ENCODE results near the gene IFNK. TPM values are rescaled to one million over a fixed set of nuclear protein-coding genes. Genes with fewer than 3 reads are reported as not detected.

IFNK gene
- total RNA-seq, 1 donor from 2014 or later, result not detected

- peaks cover 2% of the 10 kb centered on the region for H3K27me3 ChIP-seq (ENCODE audit: insufficient read depth, low read length)
- H3K36me3 Mint-ChIP-seq (ENCODE audit: low read depth, unreplicated experiment), result no peaks in the 10 kb centered on the region
- H3K4me1 Mint-ChIP-seq (ENCODE audit: low read depth, unreplicated experiment), result peaks cover 2% of the 10 kb centered on the region
- no peaks in the 10 kb centered on the region for H3K4me1 ChIP-seq (ENCODE audit: insufficient read depth, low read length)
- H3K27ac ChIP-seq (ENCODE audit: low read depth, low read length), result no peak overlapping the region
- H3K27me3 Mint-ChIP-seq (ENCODE audit: low read depth, unreplicated experiment), result no peaks in the 10 kb centered on the region
- no peaks in the 10 kb centered on the region for H3K79me2 ChIP-seq (ENCODE audit: insufficient read depth, low read length)
- FAIRE-seq (no peak), DNase-seq (ENCODE audit: low read depth) (no peak)
- no peak overlapping the region for H3K27ac Mint-ChIP-seq (ENCODE audit: unreplicated experiment)
- TF ChIP-seq CTCF (IDR thresholded peaks at IDR 0.05; ENCODE audit: insufficient read depth, low read depth, low read length), result no peak
- no peak for TF ChIP-seq EZH2 (IDR thresholded peaks at IDR 0.05; ENCODE audit: insufficient read depth, low read length)
- H4K20me1 ChIP-seq (ENCODE audit: insufficient read depth, low read length), result no peaks in the 10 kb centered on the region
- H3K4me3 Mint-ChIP-seq (ENCODE audit: unreplicated experiment), result no peak overlapping the region
- peaks cover under 1% of the 10 kb centered on the region for H3K9me3 Mint-ChIP-seq (ENCODE audit: unreplicated experiment)
- H3K4me3 ChIP-seq (ENCODE audit: insufficient read depth, low read depth, low read length), result no peak overlapping the region
- no peak overlapping the region for H2AFZ ChIP-seq (ENCODE audit: low read depth, low read length)
- H3K9me3 ChIP-seq (ENCODE audit: insufficient read depth, low read depth, low read length), result no peaks in the 10 kb centered on the region
- no peaks in the 10 kb centered on the region for H3K36me3 ChIP-seq (ENCODE audit: insufficient read depth, low read length)
- H3K4me2 ChIP-seq (ENCODE audit: low read length), result no peak overlapping the region
- H3K9ac ChIP-seq (ENCODE audit: low read length), result no peak overlapping the region
Measured at GRCh38 chr9:27487927-27488326, 36.2 kb upstream of the IFNK start.

- Histone ChIP-seq H3K36me3 (ENCODE audit: insufficient read depth, low read length) (no peaks in the 10 kb centered on the region), H3K79me2 (ENCODE audit: insufficient read depth, low read length) (no peaks in the 10 kb centered on the region), H3K27me3 (ENCODE audit: insufficient read depth, low read length) (peaks cover 2% of the 10 kb centered on the region), H3K4me3 (ENCODE audit: insufficient read depth, low read depth, low read length) (no peak overlapping the region), H3K9ac (ENCODE audit: low read length) (no peak overlapping the region), H3K4me1 (ENCODE audit: insufficient read depth, low read length) (no peaks in the 10 kb centered on the region), H4K20me1 (ENCODE audit: insufficient read depth, low read length) (no peaks in the 10 kb centered on the region), H3K4me2 (ENCODE audit: low read length) (no peak overlapping the region), H3K27ac (ENCODE audit: low read depth, low read length) (no peak overlapping the region), H2AFZ (ENCODE audit: low read depth, low read length) (no peak overlapping the region), H3K9me3 (ENCODE audit: insufficient read depth, low read depth, low read length) (no peaks in the 10 kb centered on the region)
- FAIRE-seq (peak; percentile 5), DNase-seq (ENCODE audit: low read depth) (no peak)
- Mint-ChIP-seq H3K27me3 (ENCODE audit: low read depth, unreplicated experiment) (no peaks in the 10 kb centered on the region), H3K4me3 (ENCODE audit: unreplicated experiment) (no peak overlapping the region), H3K36me3 (ENCODE audit: low read depth, unreplicated experiment) (no peaks in the 10 kb centered on the region), H3K4me1 (ENCODE audit: low read depth, unreplicated experiment) (peaks cover 2% of the 10 kb centered on the region), H3K9me3 (ENCODE audit: unreplicated experiment) (peaks cover 1% of the 10 kb centered on the region), H3K27ac (ENCODE audit: unreplicated experiment) (no peak overlapping the region)
- no peak for TF ChIP-seq EZH2 (IDR thresholded peaks at IDR 0.05; ENCODE audit: insufficient read depth, low read length)
- TF ChIP-seq CTCF (IDR thresholded peaks at IDR 0.05; ENCODE audit: insufficient read depth, low read depth, low read length), result no peak
Measured at GRCh38 chr9:27489087-27489876, 34.8 kb upstream of the IFNK start.

- no peaks in the 10 kb centered on the region for H4K20me1 ChIP-seq (ENCODE audit: insufficient read depth, low read length)
- no peaks in the 10 kb centered on the region for H3K9me3 ChIP-seq (ENCODE audit: insufficient read depth, low read depth, low read length)
- FAIRE-seq, result no peak
- H3K9me3 Mint-ChIP-seq (ENCODE audit: unreplicated experiment), result peaks cover 1% of the 10 kb centered on the region
- no peak for TF ChIP-seq EZH2 (IDR thresholded peaks at IDR 0.05; ENCODE audit: insufficient read depth, low read length)
- TF ChIP-seq CTCF (IDR thresholded peaks at IDR 0.05; ENCODE audit: insufficient read depth, low read depth, low read length), result no peak
- H3K4me1 Mint-ChIP-seq (ENCODE audit: low read depth, unreplicated experiment), result peaks cover 4% of the 10 kb centered on the region
- no peak overlapping the region for H3K27ac Mint-ChIP-seq (ENCODE audit: unreplicated experiment)
- H3K36me3 ChIP-seq (ENCODE audit: insufficient read depth, low read length), result no peaks in the 10 kb centered on the region
- no peak overlapping the region for H3K27ac ChIP-seq (ENCODE audit: low read depth, low read length)
- H3K27me3 Mint-ChIP-seq (ENCODE audit: low read depth, unreplicated experiment), result no peaks in the 10 kb centered on the region
- H3K27me3 ChIP-seq (ENCODE audit: insufficient read depth, low read length), result peaks cover 2% of the 10 kb centered on the region
- no peak for DNase-seq (ENCODE audit: low read depth)
- no peak overlapping the region for H2AFZ ChIP-seq (ENCODE audit: low read depth, low read length)
- no peak overlapping the region for H3K4me2 ChIP-seq (ENCODE audit: low read length)
- no peaks in the 10 kb centered on the region for H3K36me3 Mint-ChIP-seq (ENCODE audit: low read depth, unreplicated experiment)
- H3K79me2 ChIP-seq (ENCODE audit: insufficient read depth, low read length), result no peaks in the 10 kb centered on the region
- no peak overlapping the region for H3K9ac ChIP-seq (ENCODE audit: low read length)
- no peak overlapping the region for H3K4me3 ChIP-seq (ENCODE audit: insufficient read depth, low read depth, low read length)
- no peaks in the 10 kb centered on the region for H3K4me1 ChIP-seq (ENCODE audit: insufficient read depth, low read length)
- no peak overlapping the region for H3K4me3 Mint-ChIP-seq (ENCODE audit: unreplicated experiment)
Measured at GRCh38 chr9:27491154-27491553, 32.9 kb upstream of the IFNK start.

Data from astrocyte (in vitro differentiated cells and primary cell).